ENCODE measurements around the gene ERO1B.
"Not testable (repeated sequence)": the region's sequence is repeated elsewhere in the genome, so short reads cannot be mapped to it uniquely, and the experiment has no call there.

Gene ERO1B

GRCh38 chr1:236281654-236282424 is at the start of gene ERO1B:
TSS of gene ERO1B (minus strand) at chr1:236281958. CDS start at chr1:236281783, 175 bp downstream.
- DNase-seq (ENCODE audit: low read depth in 3 of 3), result peak; percentile 92 to 97 (median 94)

GRCh38 chr1:236331412-236331811 is 49.7 kb upstream of the ERO1B start:
- DNase-seq (ENCODE audit: low read depth in 3 of 3), result not testable (repeated sequence)

- DNase-seq (ENCODE audit: low read depth in 3 of 3), result no peak
Measured at GRCh38 chr1:236326432-236326831, 44.7 kb upstream of the ERO1B start.

- DNase-seq (ENCODE audit: low read depth in 3 of 3), result no peak
Measured at GRCh38 chr1:236325567-236325966, 43.8 kb upstream of the ERO1B start.

- no peak for DNase-seq (ENCODE audit: low read depth in 3 of 3)
Measured at GRCh38 chr1:236323819-236324411, 42.2 kb upstream of the ERO1B start.

GRCh38 chr1:236322566-236323409 is 41.0 kb upstream of the ERO1B start:
- DNase-seq (ENCODE audit: low read depth in 3 of 3), result no peak

- DNase-seq (ENCODE audit: low read depth in 3 of 3), result no peak
Measured at GRCh38 chr1:236321101-236321500, 39.3 kb upstream of the ERO1B start.

GRCh38 chr1:236320671-236321070 is 38.9 kb upstream of the ERO1B start:
- DNase-seq (ENCODE audit: low read depth in 3 of 3), result no peak

GRCh38 chr1:236320214-236320613 is 38.5 kb upstream of the ERO1B start:
- no peak for DNase-seq (ENCODE audit: low read depth in 3 of 3)

- no peak for DNase-seq (ENCODE audit: low read depth in 3 of 3)
Measured at GRCh38 chr1:236316437-236316836, 34.7 kb upstream of the ERO1B start.

- DNase-seq (ENCODE audit: low read depth in 3 of 3), result no peak
Measured at GRCh38 chr1:236315518-236315917, 33.8 kb upstream of the ERO1B start.

GRCh38 chr1:236315092-236315491 is 33.3 kb upstream of the ERO1B start:
- no peak for DNase-seq (ENCODE audit: low read depth in 3 of 3)

- not testable (repeated sequence) for DNase-seq (ENCODE audit: low read depth in 3 of 3)
Measured at GRCh38 chr1:236314050-236314449, 32.3 kb upstream of the ERO1B start.

GRCh38 chr1:236313427-236313826 is 31.7 kb upstream of the ERO1B start:
- DNase-seq (ENCODE audit: low read depth in 3 of 3), result no peak

GRCh38 chr1:236311040-236311439 is 29.3 kb upstream of the ERO1B start:
- DNase-seq (ENCODE audit: low read depth in 3 of 3), result no peak

- no peak for DNase-seq (ENCODE audit: low read depth in 3 of 3)
Measured at GRCh38 chr1:236308827-236309226, 27.1 kb upstream of the ERO1B start.

GRCh38 chr1:236307435-236307834 is 25.7 kb upstream of the ERO1B start:
- DNase-seq (ENCODE audit: low read depth in 3 of 3), result no peak

GRCh38 chr1:236304682-236305081 is 22.9 kb upstream of the ERO1B start:
- DNase-seq (ENCODE audit: low read depth in 3 of 3), result no peak

- DNase-seq (ENCODE audit: low read depth in 3 of 3), result no peak
Measured at GRCh38 chr1:236303675-236304074, 21.9 kb upstream of the ERO1B start.

GRCh38 chr1:236302941-236303340 is 21.2 kb upstream of the ERO1B start:
- DNase-seq (ENCODE audit: low read depth in 3 of 3), result no peak

- DNase-seq (ENCODE audit: low read depth in 3 of 3), result no peak
Measured at GRCh38 chr1:236301958-236302335, 20.2 kb upstream of the ERO1B start.
